Neural progenitor cell (in vitro differentiated cells): ENCODE measurements around the gene RGS10. TPM values are rescaled to one million over a fixed set of nuclear protein-coding genes. Genes with fewer than 3 reads are reported as not detected.

ENCODE experiments used
- DNase-seq: peaks from one replicate; pipeline ENCODE4 v3.0.0-alpha.2; 2016; ENCODE audit warnings: low spot score
- H2AFZ ChIP-seq: fragments of 200-600 bp; sonication (generic); replicated peaks from 2 replicates; pipeline ENCODE4 v1.6.1; 2016; ENCODE audit warnings: antibody characterized with exemption
- H3F3A ChIP-seq: fragments of 200-600 bp; sonication (generic); 2 replicates; pipeline ENCODE4 v1.6.1; 2016; ENCODE audit warnings: antibody characterized with exemption, low read depth
- H3K27ac ChIP-seq: fragments of 200-600 bp; sonication (generic); 2 replicates; pipeline ENCODE4 v1.5.1; 2016; ENCODE audit warnings: mild to moderate bottlenecking
- H3K27me3 ChIP-seq: fragments of 200-600 bp; sonication (generic); 2 replicates; pipeline ENCODE4 v1.6.1; 2016; ENCODE audit warnings: mild to moderate bottlenecking, moderate library complexity
- H3K36me3 ChIP-seq: fragments of 200-600 bp; sonication (generic); 2 replicates; pipeline ENCODE4 v1.5.1; 2016
- H3K4me1 ChIP-seq: fragments of 200-600 bp; sonication (generic); 2 replicates; pipeline ENCODE4 v1.6.1; 2016; ENCODE audit warnings: mixed run types
- H3K4me2 ChIP-seq: fragments of 200-600 bp; sonication (generic); 2 replicates; pipeline ENCODE4 v1.6.1; 2016
- H3K4me3 ChIP-seq: fragments of 200-600 bp; sonication (generic); 2 replicates; pipeline ENCODE4 v1.5.1; 2016
- H3K79me2 ChIP-seq: fragments of 200-600 bp; sonication (generic); 2 replicates; pipeline ENCODE4 v1.6.1; 2016; ENCODE audit warnings: low read depth
- H3K9ac ChIP-seq: fragments of 200-600 bp; sonication (generic); 2 replicates; pipeline ENCODE4 v1.6.1; 2016
- H3K9me3 ChIP-seq: fragments of 200-600 bp; sonication (generic); 2 replicates; pipeline ENCODE4 v1.5.1; 2016; ENCODE audit warnings: low read depth
- H4K20me1 ChIP-seq: fragments of 200-600 bp; sonication (generic); 2 replicates; pipeline ENCODE4 v1.6.1; 2016; ENCODE audit warnings: low read depth
- H3K27ac Mint-ChIP-seq: 3 replicates; pipeline ENCODE4 v1.8.0; 2021; ENCODE audit warnings: mixed read lengths
- H3K27me3 Mint-ChIP-seq: 2 replicates; pipeline ENCODE4 v1.8.0; 2022; ENCODE audit warnings: low read depth, mild to moderate bottlenecking, inconsistent platforms, moderate library complexity, mixed read lengths; ENCODE audit not compliant: insufficient read depth
- H3K36me3 Mint-ChIP-seq: 3 replicates; pipeline ENCODE4 v1.8.0; 2021; ENCODE audit warnings: mixed read lengths
- H3K4me1 Mint-ChIP-seq: 3 replicates; pipeline ENCODE4 v1.8.0; 2021; ENCODE audit warnings: mixed read lengths
- H3K4me3 Mint-ChIP-seq: 3 replicates; pipeline ENCODE4 v1.8.0; 2021; ENCODE audit warnings: mild to moderate bottlenecking, moderate library complexity, mixed read lengths
- H3K9me3 Mint-ChIP-seq: 3 replicates; pipeline ENCODE4 v1.8.0; 2020; ENCODE audit warnings: mixed read lengths
- CTCF ChIP-seq: fragments of 200-600 bp; sonication (generic); IDR thresholded peaks from 2 replicates; pipeline ENCODE4 v1.5.1; 2017; ENCODE audit warnings: antibody characterized with exemption, mild to moderate bottlenecking
- EZH2 ChIP-seq: fragments of 200-600 bp; sonication (generic); IDR thresholded peaks from 2 replicates; pipeline ENCODE4 v1.6.1; 2017; ENCODE audit warnings: antibody characterized with exemption, mild to moderate bottlenecking, moderate library complexity
- EZH2phosphoT487 ChIP-seq: fragments of 200-600 bp; sonication (generic); IDR thresholded peaks from 2 replicates; pipeline ENCODE4 v1.6.1; 2017; ENCODE audit warnings: antibody characterized with exemption
- total RNA-seq: library from RNA; depleted of rRNA; stranded (reverse); fragments of >200 nt; gene quantifications from 2 replicates; pipeline ENCODE4 v1.2.3, GENCODE V29; 2015; ENCODE audit warnings: low replicate concordance

The RGS10 gene
- total RNA-seq, 1 donor from 2014 or later: 12.0 TPM

GRCh38 chr10:119501690-119502089 is 40.8 kb downstream of the RGS10 start:
- H3K4me1 ChIP-seq: no peaks in the 10 kb centered on the region
- DNase-seq: no peak
- no peaks in the 10 kb centered on the region for H3K9me3 Mint-ChIP-seq
- no peak overlapping the region for H3K4me2 ChIP-seq
- TF ChIP-seq CTCF (no peak), EZH2phosphoT487 (no peak), EZH2 (no peak)
- no peaks in the 10 kb centered on the region for H3K36me3 Mint-ChIP-seq
- H3K27me3 ChIP-seq: no peaks in the 10 kb centered on the region
- H3K27ac ChIP-seq: no peak overlapping the region
- H2AFZ ChIP-seq: no peak overlapping the region
- no peak overlapping the region for H3K4me3 Mint-ChIP-seq
- H4K20me1 ChIP-seq: no peaks in the 10 kb centered on the region
- H3F3A ChIP-seq: no peaks in the 10 kb centered on the region
- H3K79me2 ChIP-seq: no peaks in the 10 kb centered on the region
- no peak overlapping the region for H3K9ac ChIP-seq
- peaks cover 13% of the 10 kb centered on the region for H3K27me3 Mint-ChIP-seq
- no peaks in the 10 kb centered on the region for H3K9me3 ChIP-seq
- no peak overlapping the region for H3K27ac Mint-ChIP-seq
- H3K4me3 ChIP-seq: no peak overlapping the region
- peaks cover 33% of the 10 kb centered on the region for H3K4me1 Mint-ChIP-seq
- no peaks in the 10 kb centered on the region for H3K36me3 ChIP-seq

GRCh38 chr10:119500821-119501220 is 41.7 kb downstream of the RGS10 start:
- no peak overlapping the region for H3K27ac ChIP-seq
- Mint-ChIP-seq H3K4me3 (no peak overlapping the region), H3K27me3 (peaks cover 13% of the 10 kb centered on the region), H3K27ac (no peak overlapping the region), H3K9me3 (no peaks in the 10 kb centered on the region), H3K36me3 (no peaks in the 10 kb centered on the region), H3K4me1 (peaks cover 31% of the 10 kb centered on the region)
- no peak overlapping the region for H3K9ac ChIP-seq
- no peaks in the 10 kb centered on the region for H3F3A ChIP-seq
- no peak for DNase-seq
- no peaks in the 10 kb centered on the region for H3K9me3 ChIP-seq
- H3K36me3 ChIP-seq: no peaks in the 10 kb centered on the region
- TF ChIP-seq EZH2: no peak
- no peak for TF ChIP-seq EZH2phosphoT487
- TF ChIP-seq CTCF: no peak
- no peak overlapping the region for H2AFZ ChIP-seq
- H3K4me2 ChIP-seq: no peak overlapping the region
- no peaks in the 10 kb centered on the region for H4K20me1 ChIP-seq
- no peak overlapping the region for H3K4me3 ChIP-seq
- H3K27me3 ChIP-seq: no peaks in the 10 kb centered on the region
- H3K4me1 ChIP-seq: no peaks in the 10 kb centered on the region
- H3K79me2 ChIP-seq: no peaks in the 10 kb centered on the region

GRCh38 chr10:119500123-119500795 is 42.3 kb downstream of the RGS10 start:
- no peaks in the 10 kb centered on the region for H4K20me1 ChIP-seq
- Mint-ChIP-seq H3K4me3 (no peak overlapping the region), H3K27me3 (peaks cover 13% of the 10 kb centered on the region), H3K27ac (no peak overlapping the region), H3K9me3 (no peaks in the 10 kb centered on the region), H3K4me1 (peaks cover 26% of the 10 kb centered on the region), H3K36me3 (no peaks in the 10 kb centered on the region)
- H3K9ac ChIP-seq: no peak overlapping the region
- no peaks in the 10 kb centered on the region for H3K27me3 ChIP-seq
- no peak for DNase-seq
- TF ChIP-seq EZH2phosphoT487 (no peak), CTCF (no peak), EZH2 (no peak)
- no peaks in the 10 kb centered on the region for H3K4me1 ChIP-seq
- H3K36me3 ChIP-seq: no peaks in the 10 kb centered on the region
- no peak overlapping the region for H3K4me3 ChIP-seq
- no peaks in the 10 kb centered on the region for H3K79me2 ChIP-seq
- H2AFZ ChIP-seq: no peak overlapping the region
- H3K9me3 ChIP-seq: no peaks in the 10 kb centered on the region
- no peaks in the 10 kb centered on the region for H3F3A ChIP-seq
- H3K4me2 ChIP-seq: no peak overlapping the region
- no peak overlapping the region for H3K27ac ChIP-seq
